Psoas muscle (tissue), 8 donors: ENCODE results near the gene KCTD3. TPM values are rescaled to one million over a fixed set of nuclear protein-coding genes. Genes with fewer than 3 reads are reported as not detected.

Source experiments
- ATAC-seq, 4 donors: fragments of 200-7000 bp; cut with Tn5 transposase; one replicate each; pipeline ENCODE4 v1.9.1; 2020; ENCODE audit warnings: moderate library complexity in 3 of 4, mild to moderate bottlenecking in 2 of 4
- DNase-seq, 2 donors: peaks; one replicate each; pipeline ENCODE4 v3.0.0-alpha.2; 2020
- H3K27ac ChIP-seq: fragments of 200-600 bp; one replicate; pipeline ENCODE4 v1.8.0; 2022
- H3K27me3 ChIP-seq, 3 donors: fragments of 200-600 bp in 1 of 3; one replicate each; pipeline versions ENCODE4 v1.6.1 to v1.8.0; 2013 to 2022; ENCODE audit warnings: low read length in 2 of 3, mild to moderate bottlenecking in 2 of 3, moderate library complexity in 1 of 3; ENCODE audit not compliant: insufficient read depth in 3 of 3
- H3K36me3 ChIP-seq, 2 donors: fragments of 200-600 bp in 1 of 2; one replicate each; pipeline versions ENCODE4 v1.6.1 to v1.8.0; 2013 to 2022; ENCODE audit warnings: low read depth in 1 of 2, mild to moderate bottlenecking in 1 of 2, moderate library complexity in 1 of 2; ENCODE audit not compliant: insufficient read depth in 1 of 2
- H3K4me1 ChIP-seq: fragments of 200-600 bp; one replicate; pipeline ENCODE4 v1.8.0; 2022
- H3K4me3 ChIP-seq: fragments of 200-600 bp; one replicate; pipeline ENCODE4 v1.8.0; 2022; ENCODE audit warnings: mild to moderate bottlenecking
- H3K9me3 ChIP-seq: fragments of 200-600 bp; one replicate; pipeline ENCODE4 v1.8.0; 2022
- WGBS, 3 donors: extraction: QIAGEN DNeasy Blood & Tissue Kit; methylation state at CpG; one replicate each; pipeline versions ENCODE4 v1.1.6 to v1.1.7; 2013; 5-methylcytosine and 5-hydroxymethylcytosine counted together
- intact Hi-C, 2 donors: fragments of 100-400 bp; cut with DNase I; formaldehyde crosslinking; loops; one replicate each; pipeline versions ENCODE4 v1.11.0 to v1.14.2; 2022
- polyA plus RNA-seq, 3 donors: library from polyadenylated mRNA; stranded (reverse); fragments of 200-250 nt; gene quantifications; one replicate each; pipeline ENCODE4 v1.2.3, GENCODE V29; 2013
- total RNA-seq, 4 donors: library from RNA; stranded (reverse); fragmentation: NEBNext Ultra II Directional in 2 of 4; extraction: Animal tissue kit (Norgen Biotek cat#: 25700) in 2 of 4; gene quantifications; one replicate each; pipeline versions ENCODE4 v1.2.1 to v1.2.4, GENCODE V29; 2021 to 2023
- TF ChIP-seq, protein P1 (sequence below): fragments of 200-600 bp; IDR thresholded peaks from one replicate; pipeline ENCODE4 v1.8.0; 2022; ENCODE audit warnings: antibody characterized with exemption
- donor health status: healthy with polysubstance abuse.
- donor health status: DM: no; HTN: no; CAD: no; lungs with moderate emphysema.
- donor health status: Bipolar disorder and iron deficiency.
- donor health status: healthy.
- donor health status: DM: yes; HTN: yes; CAD: no.
- donor health status: DM: no; HTN: no; CAD: no.
- donor health status: DM: no; HTN: no; CAD: no.
- donor health status: DM: yes; HTN: yes; CAD: no.

The KCTD3 gene
- total and polyA plus RNA-seq, 7 donors, result 6.9 to 20.8 (median 12.8) TPM

DNA sequence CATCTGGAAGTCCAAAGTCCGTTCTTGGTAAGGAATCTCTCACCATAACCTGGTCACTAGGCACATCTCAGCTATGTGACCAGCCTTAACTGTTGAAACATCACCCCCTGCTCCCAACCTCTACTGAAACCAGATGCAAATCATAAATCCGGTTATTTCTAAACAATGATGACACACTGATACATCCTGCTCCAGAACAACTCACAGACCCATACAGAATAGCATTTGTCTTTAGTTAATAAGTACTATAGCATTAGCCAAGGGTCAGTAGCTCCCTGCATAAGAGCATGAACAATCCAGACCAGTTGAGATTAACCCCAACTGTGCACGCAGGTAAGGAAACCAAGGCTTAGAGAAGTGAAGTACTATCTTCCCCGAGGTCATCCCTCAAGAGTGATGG lies 38.0 kb upstream of the KCTD3 start:
- Histone ChIP-seq H3K27ac (no peak overlapping the region), H3K9me3 (no peaks in the 10 kb centered on the region), H3K4me3 (no peak overlapping the region), H3K4me1 (no peaks in the 10 kb centered on the region), H3K36me3 (no peaks in the 10 kb centered on the region), H3K27me3 (no peaks in the 10 kb centered on the region)
- no peak for ATAC-seq
- TF ChIP-seq, protein P1, sequence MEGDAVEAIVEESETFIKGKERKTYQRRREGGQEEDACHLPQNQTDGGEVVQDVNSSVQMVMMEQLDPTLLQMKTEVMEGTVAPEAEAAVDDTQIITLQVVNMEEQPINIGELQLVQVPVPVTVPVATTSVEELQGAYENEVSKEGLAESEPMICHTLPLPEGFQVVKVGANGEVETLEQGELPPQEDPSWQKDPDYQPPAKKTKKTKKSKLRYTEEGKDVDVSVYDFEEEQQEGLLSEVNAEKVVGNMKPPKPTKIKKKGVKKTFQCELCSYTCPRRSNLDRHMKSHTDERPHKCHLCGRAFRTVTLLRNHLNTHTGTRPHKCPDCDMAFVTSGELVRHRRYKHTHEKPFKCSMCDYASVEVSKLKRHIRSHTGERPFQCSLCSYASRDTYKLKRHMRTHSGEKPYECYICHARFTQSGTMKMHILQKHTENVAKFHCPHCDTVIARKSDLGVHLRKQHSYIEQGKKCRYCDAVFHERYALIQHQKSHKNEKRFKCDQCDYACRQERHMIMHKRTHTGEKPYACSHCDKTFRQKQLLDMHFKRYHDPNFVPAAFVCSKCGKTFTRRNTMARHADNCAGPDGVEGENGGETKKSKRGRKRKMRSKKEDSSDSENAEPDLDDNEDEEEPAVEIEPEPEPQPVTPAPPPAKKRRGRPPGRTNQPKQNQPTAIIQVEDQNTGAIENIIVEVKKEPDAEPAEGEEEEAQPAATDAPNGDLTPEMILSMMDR, result no peak
- 75 to 79% (median 77%) methylated on average over 4 of the region's 4 CpGs for WGBS, 3 donors
- intact Hi-C loops, result loop anchor here in 1 of 2 donors (5.0 to 10.0 kb wide), 2 partner anchors 724 to 872 kb away; no protein-coding TSS in a partner anchor
- DNase-seq, result no peak

DNA sequence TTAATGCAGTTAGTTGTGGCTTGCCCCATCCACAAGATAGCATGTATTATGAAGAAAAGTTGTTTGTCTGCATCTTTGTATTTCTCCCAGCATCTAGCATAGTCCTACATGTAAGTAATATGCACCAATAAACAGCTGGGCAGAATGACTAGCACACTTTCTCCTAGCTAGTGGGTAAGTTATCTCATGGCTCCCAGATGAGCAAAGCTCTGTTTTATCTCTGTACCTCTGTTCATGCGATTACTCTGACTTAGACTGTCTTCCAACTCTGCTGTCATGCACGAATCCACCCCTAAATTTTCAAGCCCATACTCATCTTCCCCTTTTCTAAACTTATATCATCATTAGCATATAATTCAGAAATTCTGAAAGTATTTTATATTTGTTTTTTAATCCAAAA lies 37.5 kb upstream of the KCTD3 start:
- no peak for ATAC-seq
- Histone ChIP-seq H3K4me3 (no peak overlapping the region), H3K9me3 (no peaks in the 10 kb centered on the region), H3K27me3 (no peaks in the 10 kb centered on the region), H3K4me1 (no peaks in the 10 kb centered on the region), H3K36me3 (no peaks in the 10 kb centered on the region), H3K27ac (no peak overlapping the region)
- TF ChIP-seq, protein P1, result no peak
- no peak for DNase-seq
- intact Hi-C loops, result loop anchor here in 1 of 2 donors (5.0 to 10.0 kb wide), 2 partner anchors 725 to 872 kb away; no protein-coding TSS in a partner anchor
- 69 to 81% (median 78%) methylated on average over 2 of the region's 2 CpGs for WGBS, 3 donors

DNA sequence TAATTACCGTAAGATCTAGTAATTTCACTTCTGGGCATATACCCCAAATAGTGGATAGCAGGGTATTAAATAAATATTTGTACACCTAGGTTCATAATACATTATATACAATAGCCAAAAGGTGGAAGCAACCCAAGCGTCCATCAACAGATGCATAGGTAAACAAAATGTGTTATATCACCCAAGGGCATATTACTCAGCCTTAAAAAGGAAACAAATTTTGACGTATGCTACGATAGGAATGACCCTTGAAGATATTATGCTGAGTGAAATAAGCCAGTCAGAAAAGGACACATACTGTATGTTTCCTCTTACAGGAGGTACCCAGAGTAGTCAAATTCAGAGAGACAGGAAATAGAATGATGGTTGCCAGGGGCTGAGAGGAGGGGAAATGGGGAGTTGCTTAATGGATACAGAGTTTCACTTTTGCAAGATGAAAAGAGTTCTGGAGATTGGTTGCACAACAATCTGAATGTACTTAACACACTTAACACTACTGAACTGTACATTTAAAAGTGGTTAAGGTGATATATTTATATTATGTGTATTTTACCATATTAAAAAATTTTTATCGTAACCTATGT lies 36.6 kb upstream of the KCTD3 start:
- Histone ChIP-seq H3K9me3 (no peaks in the 10 kb centered on the region), H3K4me3 (no peak overlapping the region), H3K36me3 (no peaks in the 10 kb centered on the region), H3K27ac (no peak overlapping the region), H3K4me1 (no peaks in the 10 kb centered on the region), H3K27me3 (no peaks in the 10 kb centered on the region)
- WGBS, 3 donors, result 85 to 87% (median 87%) methylated on average over 5 of the region's 5 CpGs
- intact Hi-C loops, result no loop called here
- no peak for ATAC-seq
- no peak for DNase-seq
- TF ChIP-seq, protein P1, result no peak

DNA sequence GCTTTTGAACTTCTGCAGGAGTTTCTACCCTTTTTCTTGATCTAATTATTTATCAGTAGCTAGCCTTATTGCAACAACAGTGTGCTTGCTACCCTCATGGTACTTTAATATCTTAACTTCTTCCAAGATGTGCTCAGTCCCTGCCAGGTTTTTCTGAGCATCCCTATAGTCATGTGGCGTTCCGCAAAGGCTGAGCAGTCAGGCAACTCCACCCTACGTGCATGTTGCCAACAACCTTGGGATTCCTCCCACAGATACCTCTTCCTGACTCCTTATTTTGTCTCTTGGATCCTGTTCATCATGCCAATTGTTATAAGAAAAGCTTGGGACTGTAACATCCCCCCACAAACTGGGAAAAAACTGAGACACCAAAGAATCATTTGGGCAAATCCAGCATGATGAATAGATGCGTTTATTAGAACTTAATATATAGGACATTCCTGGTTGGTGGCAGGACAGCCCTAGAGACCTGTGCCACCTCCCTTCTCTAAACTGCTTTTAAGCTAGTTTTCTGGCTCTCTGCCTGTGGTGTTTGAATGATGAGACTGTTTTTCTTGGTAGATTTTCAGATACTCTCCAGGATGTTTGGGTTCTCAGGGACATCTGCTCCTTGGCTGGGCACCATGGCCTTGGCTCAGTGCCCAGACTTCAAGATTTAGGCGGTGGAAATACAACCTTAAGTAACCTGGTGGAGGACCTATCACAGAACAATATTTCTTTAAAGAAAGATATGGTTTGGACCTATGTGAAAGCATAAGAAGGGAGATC lies 27.1 kb upstream of the KCTD3 start:
- H3K27ac ChIP-seq, result no peak overlapping the region
- no peak for ATAC-seq

More for the DNA sequence above, 27.1 kb upstream of the KCTD3 start:
- 12 to 26% (median 14%) methylated on average over 5 of the region's 5 CpGs for WGBS, 3 donors
- Histone ChIP-seq H3K36me3 (no peaks in the 10 kb centered on the region), H3K4me1 (no peaks in the 10 kb centered on the region), H3K4me3 (no peak overlapping the region), H3K9me3 (peaks cover 12% of the 10 kb centered on the region), H3K27me3 (no peaks in the 10 kb centered on the region)
- intact Hi-C loops, result no loop called here
- TF ChIP-seq, protein P1, result no peak
- no peak for DNase-seq
